Activated T-cell treated with anti-CD3 and anti-CD28 coated beads, Interleukin-2, amount 50 U/mL, for 4 hours (primary cell): ENCODE data around the gene VRK2. TPM values are rescaled to one million over a fixed set of nuclear protein-coding genes. Genes with fewer than 3 reads are reported as not detected.
"Not testable (repeated sequence)": the region's sequence is repeated elsewhere in the genome, so short reads cannot be mapped to it uniquely, and the experiment has no call there.

ENCODE experiments used
- ATAC-seq, 2 donors: fragments of 200-7000 bp; cut with Tn5 transposase; one replicate each; pipeline ENCODE4 v1.10.0; 2021
- DNase-seq: peaks from one replicate; pipeline ENCODE4 v3.0.0-alpha.2; 2020
- H3K27me3 Mint-ChIP-seq: one replicate; pipeline ENCODE4 v1.8.0; 2021; ENCODE audit warnings: low read depth, mixed read lengths
- H3K36me3 Mint-ChIP-seq: one replicate; pipeline ENCODE4 v1.8.0; 2022; ENCODE audit warnings: mixed read lengths; ENCODE audit not compliant: insufficient read depth
- H3K4me1 Mint-ChIP-seq: one replicate; pipeline ENCODE4 v1.8.0; 2021; ENCODE audit warnings: low read depth, mixed read lengths
- H3K4me3 Mint-ChIP-seq: one replicate; pipeline ENCODE4 v1.8.0; 2021; ENCODE audit warnings: mild to moderate bottlenecking, moderate library complexity, mixed read lengths
- H3K9me3 Mint-ChIP-seq: one replicate; pipeline ENCODE4 v1.8.0; 2021; ENCODE audit warnings: mixed read lengths
- total RNA-seq, 3 donors: library from RNA; stranded (reverse); gene quantifications; one replicate each; pipeline ENCODE4 v1.2.1, GENCODE V29; 2021

The VRK2 gene
- total RNA-seq, 3 donors from 2014 or later, result 21.5 to 29.8 (median 25.5) TPM

DNA sequence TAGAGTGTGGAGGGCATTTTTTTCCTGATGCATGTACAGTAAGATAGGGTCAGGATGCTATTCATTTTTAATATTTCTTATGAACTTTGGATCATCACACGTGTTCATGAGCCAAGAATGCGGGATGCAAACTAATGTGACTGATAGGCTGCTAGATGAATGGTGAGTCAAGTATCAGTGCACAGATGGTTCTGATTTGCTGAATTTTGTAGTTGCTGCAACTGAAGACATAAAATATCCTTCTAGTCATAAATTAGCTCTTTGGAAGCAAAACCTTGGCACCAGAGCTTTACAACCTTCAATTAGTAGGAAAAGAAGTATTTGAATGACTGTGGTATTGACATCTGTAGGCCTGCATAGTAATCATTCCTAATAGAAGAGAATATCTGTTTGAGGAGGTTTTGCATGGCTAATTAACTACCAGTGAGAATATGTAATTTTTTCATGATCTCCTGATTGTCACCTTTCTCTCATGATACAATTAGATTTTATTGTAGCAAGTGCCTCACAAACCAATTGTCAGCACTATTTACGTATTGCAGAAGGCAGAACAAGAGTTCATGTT is 94.0 kb downstream of the VRK2 start:
- Mint-ChIP-seq H3K4me1 (no peaks in the 10 kb centered on the region), H3K36me3 (peaks cover 36% of the 10 kb centered on the region), H3K9me3 (no peaks in the 10 kb centered on the region), H3K27me3 (no peaks in the 10 kb centered on the region), H3K4me3 (no peak overlapping the region)
- ATAC-seq, result no peak
- DNase-seq, result no peak

- not testable (repeated sequence) for H3K27me3 Mint-ChIP-seq, H3K9me3 Mint-ChIP-seq, DNase-seq, H3K4me1 Mint-ChIP-seq, H3K4me3 Mint-ChIP-seq, ATAC-seq
- peaks cover 45% of the 10 kb centered on the region for H3K36me3 Mint-ChIP-seq
These were observed 99.2 kb downstream of the VRK2 start for GRCh38 chr2:58145769-58146168.

GRCh38 chr2:58146707-58147106 is 100.1 kb downstream of the VRK2 start:
- Mint-ChIP-seq H3K27me3 (no peaks in the 10 kb centered on the region), H3K36me3 (peaks cover 41% of the 10 kb centered on the region), H3K4me3 (no peak overlapping the region), H3K4me1 (peaks cover 7% of the 10 kb centered on the region), H3K9me3 (no peaks in the 10 kb centered on the region)
- DNase-seq (no peak), ATAC-seq (peak; percentile 53 to 67)

- no peak overlapping the region for H3K4me3 Mint-ChIP-seq
- H3K9me3 Mint-ChIP-seq, result peaks cover 9% of the 10 kb centered on the region
- ATAC-seq, result no peak
- no peak for DNase-seq
- H3K27me3 Mint-ChIP-seq, result no peaks in the 10 kb centered on the region
- peaks cover 54% of the 10 kb centered on the region for H3K36me3 Mint-ChIP-seq
- H3K4me1 Mint-ChIP-seq, result peaks cover under 1% of the 10 kb centered on the region
These were observed 108.7 kb downstream of the VRK2 start for GRCh38 chr2:58155160-58155778.

- H3K4me1 Mint-ChIP-seq, result no peaks in the 10 kb centered on the region
- no peak overlapping the region for H3K4me3 Mint-ChIP-seq
- H3K36me3 Mint-ChIP-seq, result peaks cover 62% of the 10 kb centered on the region
- H3K27me3 Mint-ChIP-seq, result no peaks in the 10 kb centered on the region
- no peak for DNase-seq
- H3K9me3 Mint-ChIP-seq, result peaks cover 9% of the 10 kb centered on the region
- ATAC-seq, result no peak
These were observed 110.2 kb downstream of the VRK2 start for GRCh38 chr2:58156780-58157179.

GRCh38 chr2:58157754-58158153 is 111.1 kb downstream of the VRK2 start:
- no peak for ATAC-seq
- no peak overlapping the region for H3K4me3 Mint-ChIP-seq

GRCh38 chr2:58158481-58158880 is 111.9 kb downstream of the VRK2 start:
- Mint-ChIP-seq H3K36me3 (peaks cover 56% of the 10 kb centered on the region), H3K27me3 (no peaks in the 10 kb centered on the region), H3K9me3 (peaks cover 9% of the 10 kb centered on the region), H3K4me1 (no peaks in the 10 kb centered on the region), H3K4me3 (no peak overlapping the region)
- ATAC-seq, result no peak
- DNase-seq, result no peak

More at GRCh38 chr2:58157754-58158153, 111.1 kb downstream of the VRK2 start:
- Mint-ChIP-seq H3K9me3 (peaks cover 9% of the 10 kb centered on the region), H3K36me3 (peaks cover 61% of the 10 kb centered on the region), H3K27me3 (no peaks in the 10 kb centered on the region), H3K4me1 (no peaks in the 10 kb centered on the region)
- DNase-seq, result no peak

DNA sequence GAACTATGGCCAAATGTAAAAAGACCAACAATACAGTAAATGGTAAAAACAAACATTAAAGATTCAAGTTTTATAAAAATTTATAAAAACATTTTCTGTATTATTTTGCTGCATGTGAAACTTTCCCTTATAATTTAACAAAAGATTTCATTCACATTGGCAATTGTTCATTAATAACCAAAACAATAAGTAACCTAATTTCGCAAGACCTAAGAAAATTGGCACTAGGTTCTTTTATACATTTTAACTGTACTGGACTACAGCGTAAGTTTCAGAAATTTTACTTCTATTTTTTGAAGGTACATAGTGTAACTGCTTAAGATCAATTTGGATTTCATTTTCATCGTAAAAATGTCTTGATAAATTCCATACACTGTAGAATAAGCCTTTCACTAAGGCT is 117.3 kb downstream of the VRK2 start:
- H3K27me3 Mint-ChIP-seq, result no peaks in the 10 kb centered on the region
- peaks cover 20% of the 10 kb centered on the region for H3K36me3 Mint-ChIP-seq
- no peak for DNase-seq
- no peaks in the 10 kb centered on the region for H3K9me3 Mint-ChIP-seq
- no peaks in the 10 kb centered on the region for H3K4me1 Mint-ChIP-seq
- ATAC-seq, result no peak
- H3K4me3 Mint-ChIP-seq, result no peak overlapping the region

DNA sequence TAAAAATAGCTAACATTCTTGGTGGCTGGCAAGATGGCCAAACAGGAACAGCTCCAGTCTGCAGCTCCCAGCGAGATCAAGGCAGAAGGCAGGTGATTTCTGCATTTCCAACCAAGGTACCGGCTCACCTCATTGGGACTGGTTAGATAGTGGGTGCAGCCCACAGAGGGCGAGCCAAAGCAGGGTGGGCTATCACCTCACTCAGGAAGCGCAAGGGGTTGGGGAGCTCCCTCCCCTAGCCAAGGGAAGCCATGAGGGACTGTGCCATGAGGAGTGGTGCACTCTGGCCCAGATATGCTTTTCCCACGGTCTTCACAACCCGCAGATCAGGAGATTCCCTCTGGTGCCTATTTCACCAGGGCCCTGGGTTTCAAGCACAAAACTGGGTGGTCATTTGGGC is 121.5 kb downstream of the VRK2 start:
- not testable (repeated sequence) for H3K27me3 Mint-ChIP-seq, H3K4me1 Mint-ChIP-seq, H3K4me3 Mint-ChIP-seq, ATAC-seq, DNase-seq
- Mint-ChIP-seq H3K36me3 (peaks cover 28% of the 10 kb centered on the region), H3K9me3 (peaks cover 32% of the 10 kb centered on the region)

- H3K4me1 Mint-ChIP-seq, DNase-seq, ATAC-seq, H3K4me3 Mint-ChIP-seq, H3K27me3 Mint-ChIP-seq: not testable (repeated sequence)
- Mint-ChIP-seq H3K36me3 (peaks cover 39% of the 10 kb centered on the region), H3K9me3 (peaks cover 39% of the 10 kb centered on the region)
These were observed 123.2 kb downstream of the VRK2 start for GRCh38 chr2:58169845-58170244.

DNA sequence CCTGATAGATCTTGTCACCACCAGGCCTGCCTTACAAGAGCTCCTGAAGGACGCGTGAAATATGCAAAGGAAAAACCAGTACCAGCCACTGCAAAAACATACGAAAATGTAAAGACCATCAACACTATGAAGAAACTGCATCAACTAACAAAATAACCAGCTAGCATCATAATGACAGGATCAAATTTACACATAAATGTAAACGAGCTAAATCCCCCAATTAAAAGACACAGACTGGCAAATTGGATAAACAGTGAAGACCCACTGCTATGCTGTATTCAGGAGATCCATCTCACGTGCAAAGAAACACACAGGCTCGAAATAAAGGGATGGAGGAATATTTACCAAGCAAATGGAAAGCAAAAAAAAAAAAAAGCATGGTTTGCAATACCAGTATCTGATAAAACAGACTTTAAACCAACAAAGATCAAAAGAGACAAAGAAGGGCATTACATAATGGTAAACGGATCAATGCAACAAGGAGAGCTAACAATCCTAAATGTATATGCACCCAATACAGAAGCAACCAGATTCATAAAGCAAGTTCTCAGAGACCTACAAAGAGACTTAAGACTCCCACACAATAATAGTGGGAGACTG is 123.8 kb downstream of the VRK2 start:
- H3K4me3 Mint-ChIP-seq, result not testable (repeated sequence)

DNA sequence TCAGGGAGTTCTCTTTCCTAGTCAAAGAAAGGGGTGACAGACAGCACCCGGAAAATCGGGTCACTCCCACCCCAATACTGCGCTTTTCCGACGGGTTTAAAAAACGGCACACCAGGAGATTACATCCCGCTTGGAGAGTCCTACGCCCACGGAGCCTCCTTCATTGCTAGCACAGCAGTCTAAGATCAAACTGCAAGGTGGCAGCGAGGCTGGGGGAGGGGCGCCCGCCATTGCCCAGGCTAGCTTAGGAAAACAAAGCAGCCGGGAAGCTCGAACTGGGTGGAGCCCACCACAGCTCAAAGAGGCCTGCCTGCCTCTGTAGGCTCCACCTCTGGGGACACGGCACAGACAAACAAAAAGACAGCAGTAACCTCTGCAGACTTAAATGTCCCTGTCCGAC is 125.2 kb downstream of the VRK2 start:
- not testable (repeated sequence) for DNase-seq, H3K27me3 Mint-ChIP-seq, H3K4me1 Mint-ChIP-seq, H3K4me3 Mint-ChIP-seq, ATAC-seq
- Mint-ChIP-seq H3K36me3 (peaks cover 39% of the 10 kb centered on the region), H3K9me3 (peaks cover 39% of the 10 kb centered on the region)

More for the DNA sequence above, 123.8 kb downstream of the VRK2 start:
- not testable (repeated sequence) for H3K27me3 Mint-ChIP-seq, H3K4me1 Mint-ChIP-seq, ATAC-seq, DNase-seq
- Mint-ChIP-seq H3K9me3 (peaks cover 39% of the 10 kb centered on the region), H3K36me3 (peaks cover 39% of the 10 kb centered on the region)

DNA sequence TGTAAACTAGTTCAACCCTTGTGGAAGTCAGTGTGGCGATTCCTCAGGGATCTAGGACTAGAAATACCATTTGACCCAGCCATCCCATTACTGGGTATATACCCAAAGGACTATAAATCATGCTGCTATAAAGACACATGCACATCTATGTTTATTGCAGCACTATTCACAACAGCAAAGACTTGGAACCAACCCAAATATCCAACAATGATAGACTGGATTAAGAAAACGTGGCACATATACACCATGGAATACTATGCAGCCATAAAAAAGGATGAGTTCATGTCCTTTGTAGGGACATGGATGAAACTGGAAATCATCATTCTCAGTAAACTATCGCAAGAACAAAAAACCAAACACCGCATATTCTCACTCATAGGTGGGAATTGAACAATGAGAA is 130.6 kb downstream of the VRK2 start:
- Mint-ChIP-seq H3K9me3 (peaks cover 13% of the 10 kb centered on the region), H3K36me3 (peaks cover 28% of the 10 kb centered on the region)
- H3K4me3 Mint-ChIP-seq, H3K4me1 Mint-ChIP-seq, ATAC-seq, H3K27me3 Mint-ChIP-seq, DNase-seq: not testable (repeated sequence)

DNA sequence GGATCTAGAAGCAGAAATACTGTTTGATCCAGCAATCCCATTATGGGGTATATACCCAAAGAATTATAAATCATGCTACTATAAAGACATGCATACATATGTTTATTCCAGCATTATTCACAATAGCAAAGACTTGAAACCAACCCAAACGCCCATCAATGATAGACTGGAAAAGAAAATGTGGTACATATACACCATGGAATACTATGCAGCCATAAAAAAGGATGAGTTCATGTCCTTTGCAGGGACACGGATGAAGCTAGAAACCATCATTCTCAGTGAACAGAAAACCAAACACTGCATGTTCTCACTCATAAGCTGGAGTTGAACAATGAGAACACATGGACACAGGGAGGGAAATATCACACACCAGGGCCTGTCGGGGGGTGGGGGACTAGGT is 133.6 kb downstream of the VRK2 start:
- H3K4me1 Mint-ChIP-seq, H3K9me3 Mint-ChIP-seq, H3K36me3 Mint-ChIP-seq, ATAC-seq, H3K27me3 Mint-ChIP-seq, DNase-seq, H3K4me3 Mint-ChIP-seq: not testable (repeated sequence)

- ATAC-seq (no peak), DNase-seq (no peak)
- Mint-ChIP-seq H3K4me3 (no peak overlapping the region), H3K36me3 (peaks cover 8% of the 10 kb centered on the region), H3K9me3 (no peaks in the 10 kb centered on the region), H3K27me3 (no peaks in the 10 kb centered on the region), H3K4me1 (no peaks in the 10 kb centered on the region)
These were observed 134.0 kb downstream of the VRK2 start for GRCh38 chr2:58180635-58181034.
